Neural progenitor cell (in vitro differentiated cells): ENCODE data around the gene UBTD2.

Experiments used
- CTCF ChIP-seq: fragments of 200-600 bp; sonication (generic); IDR thresholded peaks from 2 replicates; pipeline ENCODE4 v1.5.1; 2017; ENCODE audit warnings: antibody characterized with exemption, mild to moderate bottlenecking
- EZH2 ChIP-seq: fragments of 200-600 bp; sonication (generic); IDR thresholded peaks from 2 replicates; pipeline ENCODE4 v1.6.1; 2017; ENCODE audit warnings: antibody characterized with exemption, mild to moderate bottlenecking, moderate library complexity

- no peak for TF ChIP-seq CTCF
- TF ChIP-seq EZH2, result no peak
Observed at GRCh38 chr5:172235132-172235780, 48.3 kb downstream of the UBTD2 start.
